Fibroblast of pulmonary artery (primary cell): ENCODE data around the gene PTPRCAP.

Experiments used
- DNase-seq: peaks from one replicate; pipeline ENCODE4 v3.0.0-alpha.2; 2010; ENCODE audit warnings: low read depth
- H3K4me3 ChIP-seq: replicated peaks from 2 replicates; pipeline ENCODE4 v1.5.1; 2011; ENCODE audit warnings: low read depth, mild to moderate bottlenecking, control low read depth, low read length, moderate library complexity
- TF ChIP-seq, protein P1 (sequence below): IDR thresholded peaks from 2 replicates; pipeline ENCODE4 v1.5.1; 2011; ENCODE audit warnings: mild to moderate bottlenecking, control low read depth, low read length, inconsistent platforms; ENCODE audit errors: missing control alignments

The PTPRCAP gene

DNA sequence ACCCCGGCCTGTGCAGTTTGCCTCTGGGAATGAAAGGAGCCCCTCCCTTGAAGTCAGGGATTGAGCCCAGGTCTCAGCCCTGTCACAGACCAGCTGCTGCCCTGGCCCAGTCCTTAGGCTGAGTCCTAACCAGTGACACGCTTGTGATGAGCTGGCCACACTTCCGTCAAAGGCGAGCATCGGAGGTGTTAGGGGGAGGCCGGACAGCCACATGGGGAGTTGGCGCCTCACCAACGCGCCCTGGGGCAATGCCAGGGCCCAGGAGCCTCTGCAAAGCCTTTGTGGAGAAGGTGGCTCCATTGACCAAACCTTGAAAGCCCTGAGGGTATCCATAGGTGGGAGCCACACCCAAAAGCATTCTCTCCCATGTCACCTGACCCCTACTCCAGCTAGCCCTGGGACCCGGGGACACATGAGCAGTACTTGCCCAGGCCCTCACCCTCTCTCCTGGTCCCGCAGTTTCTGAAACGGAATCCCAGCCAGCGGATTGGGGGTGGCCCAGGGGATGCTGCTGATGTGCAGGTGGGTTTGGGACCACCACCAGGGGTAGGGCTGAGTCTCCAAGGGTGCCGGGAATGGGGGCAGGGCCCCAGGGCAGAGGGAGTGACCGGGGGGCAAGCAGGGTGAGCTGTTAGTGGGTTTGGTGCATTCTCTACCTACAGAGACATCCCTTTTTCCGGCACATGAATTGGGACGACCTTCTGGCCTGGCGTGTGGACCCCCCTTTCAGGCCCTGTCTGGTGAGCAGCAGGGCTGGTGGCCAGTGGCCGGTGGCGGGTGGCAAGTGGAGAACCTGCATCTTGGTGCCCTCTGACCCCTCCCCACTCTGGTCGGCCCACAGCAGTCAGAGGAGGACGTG is 3.7 kb downstream of the PTPRCAP start:
- no peak for DNase-seq
- TF ChIP-seq, protein P1, sequence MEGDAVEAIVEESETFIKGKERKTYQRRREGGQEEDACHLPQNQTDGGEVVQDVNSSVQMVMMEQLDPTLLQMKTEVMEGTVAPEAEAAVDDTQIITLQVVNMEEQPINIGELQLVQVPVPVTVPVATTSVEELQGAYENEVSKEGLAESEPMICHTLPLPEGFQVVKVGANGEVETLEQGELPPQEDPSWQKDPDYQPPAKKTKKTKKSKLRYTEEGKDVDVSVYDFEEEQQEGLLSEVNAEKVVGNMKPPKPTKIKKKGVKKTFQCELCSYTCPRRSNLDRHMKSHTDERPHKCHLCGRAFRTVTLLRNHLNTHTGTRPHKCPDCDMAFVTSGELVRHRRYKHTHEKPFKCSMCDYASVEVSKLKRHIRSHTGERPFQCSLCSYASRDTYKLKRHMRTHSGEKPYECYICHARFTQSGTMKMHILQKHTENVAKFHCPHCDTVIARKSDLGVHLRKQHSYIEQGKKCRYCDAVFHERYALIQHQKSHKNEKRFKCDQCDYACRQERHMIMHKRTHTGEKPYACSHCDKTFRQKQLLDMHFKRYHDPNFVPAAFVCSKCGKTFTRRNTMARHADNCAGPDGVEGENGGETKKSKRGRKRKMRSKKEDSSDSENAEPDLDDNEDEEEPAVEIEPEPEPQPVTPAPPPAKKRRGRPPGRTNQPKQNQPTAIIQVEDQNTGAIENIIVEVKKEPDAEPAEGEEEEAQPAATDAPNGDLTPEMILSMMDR, result no peak
- no peak overlapping the region for H3K4me3 ChIP-seq

DNA sequence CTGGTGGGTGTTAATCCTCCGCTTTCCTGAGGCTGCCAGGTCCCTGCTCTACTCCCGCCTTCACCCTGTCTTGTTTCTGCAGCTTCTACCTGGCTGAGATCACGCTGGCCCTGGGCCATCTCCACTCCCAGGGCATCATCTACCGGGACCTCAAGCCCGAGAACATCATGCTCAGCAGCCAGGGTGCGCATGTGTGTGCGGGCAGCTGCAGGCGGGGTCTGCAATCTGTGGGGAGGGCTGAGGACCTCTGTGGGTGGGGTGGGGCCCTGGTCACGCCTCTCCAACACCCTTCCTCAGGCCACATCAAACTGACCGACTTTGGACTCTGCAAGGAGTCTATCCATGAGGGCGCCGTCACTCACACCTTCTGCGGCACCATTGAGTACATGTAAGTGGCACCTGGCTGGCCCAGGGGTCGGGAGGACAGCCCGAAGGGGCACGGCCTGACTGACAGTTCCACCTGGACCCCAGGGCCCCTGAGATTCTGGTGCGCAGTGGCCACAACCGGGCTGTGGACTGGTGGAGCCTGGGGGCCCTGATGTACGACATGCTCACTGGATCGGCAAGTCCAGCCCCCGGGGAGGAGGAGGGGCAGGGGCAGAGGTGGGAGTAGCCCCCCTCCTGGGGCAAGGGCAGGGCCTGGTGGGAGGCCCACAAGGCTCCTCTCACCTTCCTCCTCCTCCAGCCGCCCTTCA is 4.7 kb downstream of the PTPRCAP start:
- no peak for DNase-seq
- TF ChIP-seq, protein P1, result no peak
- H3K4me3 ChIP-seq, result no peak overlapping the region

DNA sequence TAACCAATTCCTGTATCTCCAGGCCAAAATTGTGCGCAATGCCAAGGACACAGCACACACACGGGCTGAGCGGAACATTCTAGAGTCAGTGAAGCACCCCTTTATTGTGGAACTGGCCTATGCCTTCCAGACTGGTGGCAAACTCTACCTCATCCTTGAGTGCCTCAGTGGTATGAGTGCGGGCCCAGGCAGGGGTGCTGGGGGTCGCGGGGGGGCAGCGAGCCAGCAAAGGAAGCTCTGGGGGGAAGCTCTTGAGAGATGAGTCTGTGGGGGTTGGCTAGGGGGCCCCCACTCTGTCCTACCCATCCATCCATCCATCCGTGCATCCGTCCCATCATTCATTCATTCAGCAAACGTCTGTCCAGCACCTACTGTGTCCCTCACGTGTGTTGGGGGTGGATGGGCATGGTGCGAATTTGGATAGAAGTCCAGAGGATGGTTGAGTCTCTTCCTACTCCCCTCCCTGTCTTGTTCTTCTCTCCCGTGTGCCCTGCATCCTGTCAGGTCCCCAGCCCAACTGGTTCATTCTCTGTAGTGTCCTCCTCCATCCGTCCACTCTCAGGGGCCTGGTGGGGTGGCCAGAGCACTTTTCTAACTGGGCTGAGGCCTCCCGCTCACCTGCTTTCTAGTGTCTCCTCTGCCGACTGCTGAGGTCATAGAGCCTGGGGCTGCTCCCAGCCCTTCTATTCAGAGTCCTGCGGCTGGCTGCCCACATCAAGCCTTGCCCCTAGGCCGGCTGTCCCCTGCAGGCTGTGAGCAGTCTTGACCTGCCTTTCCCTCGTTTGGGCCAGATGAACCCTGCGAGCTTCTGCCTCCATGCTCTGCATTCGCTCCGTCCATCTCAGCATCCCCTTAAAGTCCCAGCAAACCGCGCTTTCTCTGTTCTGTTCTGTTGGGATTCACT is 5.9 kb downstream of the PTPRCAP start:
- TF ChIP-seq, protein P1, result no peak
- DNase-seq, result no peak
- H3K4me3 ChIP-seq, result no peak overlapping the region

DNA sequence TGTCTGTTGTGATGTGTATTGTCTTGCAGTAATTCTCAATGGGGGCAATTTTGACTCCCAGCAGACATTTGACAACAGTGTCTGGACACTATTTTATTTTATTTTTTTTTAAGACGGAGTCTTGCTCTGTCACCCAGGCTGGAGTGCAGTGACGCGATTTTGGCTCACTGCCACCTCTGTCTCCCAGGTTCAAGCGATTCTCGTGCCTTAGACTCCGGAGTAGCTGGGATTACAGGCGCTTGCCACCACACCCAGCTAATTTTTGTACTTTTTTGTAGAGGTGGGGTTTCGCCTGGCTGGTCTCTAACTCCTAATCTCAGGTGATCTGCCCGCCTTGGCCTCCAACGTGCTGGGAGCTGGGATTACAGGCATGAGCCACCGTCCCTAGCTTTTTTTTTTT is 7.8 kb downstream of the PTPRCAP start:
- TF ChIP-seq, protein P1, result no peak
- DNase-seq, result no peak
- no peak overlapping the region for H3K4me3 ChIP-seq

DNA sequence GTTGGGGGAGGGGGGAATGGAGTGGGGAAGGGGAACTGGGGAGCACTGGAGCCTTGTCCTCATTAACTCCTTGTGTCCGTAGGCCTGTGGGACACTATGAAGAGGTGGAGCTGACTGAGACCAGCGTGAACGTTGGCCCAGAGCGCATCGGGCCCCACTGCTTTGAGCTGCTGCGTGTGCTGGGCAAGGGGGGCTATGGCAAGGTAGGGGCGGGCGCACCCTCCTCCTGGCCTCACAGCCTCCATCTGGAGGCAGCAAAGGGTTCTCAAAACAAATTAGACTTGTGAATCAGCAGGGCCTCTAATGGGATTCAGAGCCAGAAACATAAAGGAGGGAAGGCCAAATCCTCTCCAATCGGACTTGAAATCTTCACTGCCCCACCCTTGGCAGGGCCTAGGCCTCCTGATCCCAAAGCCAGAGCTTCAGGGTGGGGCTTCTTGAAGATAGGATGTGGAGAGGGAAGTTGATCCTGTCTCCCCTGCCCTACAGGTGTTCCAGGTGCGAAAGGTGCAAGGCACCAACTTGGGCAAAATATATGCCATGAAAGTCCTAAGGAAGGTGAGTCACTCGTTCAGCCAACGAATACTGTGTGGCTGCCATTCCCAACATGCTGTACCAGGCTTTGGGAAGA is 8.3 kb downstream of the PTPRCAP start:
- H3K4me3 ChIP-seq, result peak overlapping the region; percentile 98
- no peak for DNase-seq
- TF ChIP-seq, protein P1, result no peak
